Stomach (tissue), 9 donors: ENCODE data around the gene PSORS1C1. TPM values are rescaled to one million over a fixed set of nuclear protein-coding genes. Genes with fewer than 3 reads are reported as not detected.

Experiments used
- DNase-seq, 2 donors: peaks; one replicate each; pipeline versions ENCODE4 v3.0.0 to v3.0.0-alpha.2; 2013 to 2019
- H3K27ac ChIP-seq, 5 donors: fragments of 200-600 bp in 4 of 5; sonication (generic) in 4 of 5; one replicate each; pipeline ENCODE4 v1.5.1; 2013 to 2019; ENCODE audit warnings: mild to moderate bottlenecking in 1 of 5, moderate library complexity in 1 of 5
- H3K27me3 ChIP-seq, 3 donors: fragments of 200-600 bp; sonication (generic); one replicate each; pipeline ENCODE4 v1.5.1; 2017 to 2019; ENCODE audit warnings: mixed run types in 1 of 3
- H3K36me3 ChIP-seq, 4 donors: fragments of 200-600 bp; sonication (generic); 1 replicate in 3 of 4; 2 replicates in 1 of 4; pipeline ENCODE4 v1.5.1; 2016 to 2019
- H3K4me1 ChIP-seq, 4 donors: fragments of 200-600 bp; sonication (generic); one replicate each; pipeline ENCODE4 v1.5.1; 2016 to 2019
- H3K4me3 ChIP-seq, 4 donors: fragments of 200-600 bp; sonication (generic) in 3 of 4; one replicate each; pipeline ENCODE4 v1.5.1; 2016 to 2019; ENCODE audit warnings: mild to moderate bottlenecking in 1 of 4
- H3K9me3 ChIP-seq, 4 donors: fragments of 200-600 bp; sonication (generic); one replicate each; pipeline ENCODE4 v1.5.1; 2016 to 2019
- EP300 ChIP-seq: sonication (generic); formaldehyde crosslinking; IDR thresholded peaks from one replicate; pipeline ENCODE4 v1.6.1; 2017; ENCODE audit warnings: antibody characterized with exemption
- POLR2A ChIP-seq, 4 donors: fragments of 450-650 bp; IDR thresholded peaks; one replicate each; pipeline ENCODE4 v1.6.1; 2016; ENCODE audit warnings: antibody characterized with exemption in 4 of 4, control low read depth in 2 of 4, mild to moderate bottlenecking in 1 of 4, moderate library complexity in 1 of 4
- POLR2AphosphoS5 ChIP-seq, 3 donors: sonication (generic); formaldehyde crosslinking; IDR thresholded peaks; one replicate each; pipeline ENCODE4 v1.6.1; 2016; ENCODE audit warnings: antibody characterized with exemption in 3 of 3
- WGBS, 5 donors: extraction: QIAGEN DNeasy Blood & Tissue Kit in 3 of 5; methylation state at CpG; one replicate each; pipeline versions ENCODE4 v1.1.5 to v1.1.7; 2013 to 2018; 5-methylcytosine and 5-hydroxymethylcytosine counted together
- intact Hi-C: fragments of 100-400 bp; cut with DNase I; formaldehyde crosslinking; loops from one replicate; pipeline ENCODE4 v1.15.1; 2023; ENCODE audit warnings: low total_unique reads
- polyA plus RNA-seq, 3 donors: library from polyadenylated mRNA; stranded (reverse); fragments of 200-250 nt; gene quantifications; one replicate each; pipeline ENCODE4 v1.2.3, GENCODE V29; 2013
- total RNA-seq, 5 donors: library from RNA; depleted of rRNA; stranded (reverse); fragments of >200 nt; gene quantifications; one replicate each; pipeline versions ENCODE4 v1.1.0 to v1.2.3, GENCODE V29; 2014 to 2016
- TF ChIP-seq, protein P1 (sequence below), 7 experiments: fragments of 450-650 bp in 4 of 7; fragments of 200-600 bp in 3 of 7; sonication (generic) in 3 of 7; IDR thresholded peaks; one replicate each; pipeline ENCODE4 v1.5.1; 2016 to 2019; ENCODE audit warnings: antibody characterized with exemption in 7 of 7, control low read depth in 2 of 7, mild to moderate bottlenecking in 1 of 7
- donor health status: healthy with polysubstance abuse.
- donor health status: Bipolar disorder and iron deficiency.
- donor health status: healthy.

Gene PSORS1C1
- total and polyA plus RNA-seq, 8 donors, result 2.7 to 7.4 (median 3.9) TPM; not detected in 1

DNA sequence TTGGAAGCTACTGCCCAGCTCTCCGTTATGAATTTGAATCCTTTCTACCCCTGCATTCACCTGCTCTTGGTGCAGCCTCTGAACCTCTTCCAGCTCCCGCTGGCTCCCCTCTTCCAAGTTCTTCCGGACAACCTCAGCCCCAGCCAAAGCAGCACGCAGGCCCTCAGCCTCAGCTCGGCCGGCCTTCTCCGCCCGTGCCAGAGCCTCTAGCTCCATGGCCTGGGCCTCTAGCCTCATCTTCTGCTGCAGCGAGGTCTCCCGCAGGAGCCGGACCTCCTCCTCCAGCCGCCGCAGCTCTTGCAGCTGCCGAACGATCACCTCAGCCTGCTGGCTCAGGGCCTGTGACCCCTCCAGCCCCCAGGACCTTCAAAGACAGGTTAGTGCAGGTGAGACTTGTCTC lies 39.8 kb downstream of the PSORS1C1 start:
- Histone ChIP-seq H3K36me3 (peaks cover 10 to 55% (median 45%) of the 10 kb centered on the region in 4 donors), H3K4me1 (peaks cover 12 to 23% (median 18%) of the 10 kb centered on the region in 4 donors), H3K9me3 (no peaks in the 10 kb centered on the region), H3K27me3 (no peaks in the 10 kb centered on the region), H3K4me3 (no peak overlapping the region), H3K27ac (no peak overlapping the region)
- TF ChIP-seq, protein P1, sequence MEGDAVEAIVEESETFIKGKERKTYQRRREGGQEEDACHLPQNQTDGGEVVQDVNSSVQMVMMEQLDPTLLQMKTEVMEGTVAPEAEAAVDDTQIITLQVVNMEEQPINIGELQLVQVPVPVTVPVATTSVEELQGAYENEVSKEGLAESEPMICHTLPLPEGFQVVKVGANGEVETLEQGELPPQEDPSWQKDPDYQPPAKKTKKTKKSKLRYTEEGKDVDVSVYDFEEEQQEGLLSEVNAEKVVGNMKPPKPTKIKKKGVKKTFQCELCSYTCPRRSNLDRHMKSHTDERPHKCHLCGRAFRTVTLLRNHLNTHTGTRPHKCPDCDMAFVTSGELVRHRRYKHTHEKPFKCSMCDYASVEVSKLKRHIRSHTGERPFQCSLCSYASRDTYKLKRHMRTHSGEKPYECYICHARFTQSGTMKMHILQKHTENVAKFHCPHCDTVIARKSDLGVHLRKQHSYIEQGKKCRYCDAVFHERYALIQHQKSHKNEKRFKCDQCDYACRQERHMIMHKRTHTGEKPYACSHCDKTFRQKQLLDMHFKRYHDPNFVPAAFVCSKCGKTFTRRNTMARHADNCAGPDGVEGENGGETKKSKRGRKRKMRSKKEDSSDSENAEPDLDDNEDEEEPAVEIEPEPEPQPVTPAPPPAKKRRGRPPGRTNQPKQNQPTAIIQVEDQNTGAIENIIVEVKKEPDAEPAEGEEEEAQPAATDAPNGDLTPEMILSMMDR (IDR thresholded peaks at IDR 0.05), result no peak
- no peak for TF ChIP-seq EP300
- TF ChIP-seq POLR2A (IDR thresholded peaks at IDR 0.05), result no peak
- no peak for TF ChIP-seq POLR2AphosphoS5 (IDR thresholded peaks at IDR 0.05)
- 83 to 99% (median 97%) methylated on average over 14 to 15 of the region's 15 CpGs for WGBS, 5 donors
- DNase-seq, result no peak
- intact Hi-C loops, result no loop called here

GRCh38 chr6:31156641-31157040 lies 42.0 kb downstream of the PSORS1C1 start:
- Histone ChIP-seq H3K27ac (no peak overlapping the region), H3K4me3 (no peak overlapping the region), H3K27me3 (no peaks in the 10 kb centered on the region), H3K36me3 (peaks cover 3 to 39% (median 30%) of the 10 kb centered on the region in 4 donors), H3K9me3 (no peaks in the 10 kb centered on the region), H3K4me1 (peaks cover 18 to 43% (median 23%) of the 10 kb centered on the region in 4 donors)
- DNase-seq, result no peak
- WGBS, 5 donors, result 92 to 96% (median 94%) methylated on average over 7 of the region's 7 CpGs
- no peak for TF ChIP-seq POLR2A (IDR thresholded peaks at IDR 0.05)
- TF ChIP-seq, protein P1 (IDR thresholded peaks at IDR 0.05), result no peak
- no peak for TF ChIP-seq POLR2AphosphoS5 (IDR thresholded peaks at IDR 0.05)
- TF ChIP-seq EP300, result no peak
- intact Hi-C loops, result no loop called here

- Histone ChIP-seq H3K27ac (peak within 1 kb of the TSS; percentile 80 to 86 (median 84)), H3K36me3 (peaks cover 3 to 49% (median 39%) of the 10 kb centered on the region in 4 donors), H3K27me3 (no peaks in the 10 kb centered on the region), H3K4me1 (peaks cover 18 to 44% (median 23%) of the 10 kb centered on the region in 4 donors), H3K9me3 (no peaks in the 10 kb centered on the region), H3K4me3 (peak within 1 kb of the TSS; percentile 65 to 79 (median 75))
- TF ChIP-seq POLR2A (IDR thresholded peaks at IDR 0.05), result no peak
- TF ChIP-seq, protein P1 (IDR thresholded peaks at IDR 0.05), result no peak
- TF ChIP-seq EP300, result no peak
- TF ChIP-seq POLR2AphosphoS5 (IDR thresholded peaks at IDR 0.05), result no peak
- WGBS, 5 donors, result 5 to 11% (median 6%) methylated on average over 14 of the region's 14 CpGs
- intact Hi-C loops, result no loop called here
- DNase-seq, result no peak
These were observed 43.0 kb downstream of the PSORS1C1 start, which contains the start of gene CCHCR1 for GRCh38 chr6:31157513-31158139. CCHCR1 (minus strand) TSS chr6:31157802; CDS start chr6:31157600, 202 bp downstream.

GRCh38 chr6:31158140-31158862 lies 43.7 kb downstream of the PSORS1C1 start, which contains the start of gene TCF19:
TCF19 (plus strand) TSS chr6:31158589; CDS start chr6:31159470, 881 bp downstream.
- WGBS, 5 donors, result 0% methylated on average over 50 to 65 of the region's 65 CpGs

More at GRCh38 chr6:31158140-31158862, 43.7 kb downstream of the PSORS1C1 start, which contains the start of gene TCF19:
- Histone ChIP-seq H3K27ac (peak within 1 kb of the TSS; percentile 80 to 86 (median 84)), H3K4me3 (peak within 1 kb of the TSS; percentile 65 to 79 (median 75)), H3K9me3 (no peaks in the 10 kb centered on the region), H3K4me1 (peaks cover 18 to 44% (median 23%) of the 10 kb centered on the region in 4 donors), H3K36me3 (peaks cover 3 to 52% (median 45%) of the 10 kb centered on the region in 4 donors), H3K27me3 (no peaks in the 10 kb centered on the region)
- TF ChIP-seq POLR2A (IDR thresholded peaks at IDR 0.05) (no peak), POLR2AphosphoS5 (IDR thresholded peaks at IDR 0.05) (peak; percentile 30 to 88 (median 66))
- intact Hi-C loops, result no loop called here
- peak; percentile 99 to 100 for DNase-seq
